NT2/D1 (cell line): ENCODE results near the gene PMIS2.
"Not testable (repeated sequence)": the region's sequence is repeated elsewhere in the genome, so short reads cannot be mapped to it uniquely, and the experiment has no call there.

Experiments used
- YY1 ChIP-seq: IDR thresholded peaks from 2 replicates; pipeline ENCODE4 v1.6.1; 2011; ENCODE audit not compliant: insufficient read length, insufficient read depth
- ZNF274 ChIP-seq: IDR thresholded peaks from 2 replicates; pipeline ENCODE4 v1.6.1; 2011; ENCODE audit warnings: mild to moderate bottlenecking, low read depth, low read length

DNA sequence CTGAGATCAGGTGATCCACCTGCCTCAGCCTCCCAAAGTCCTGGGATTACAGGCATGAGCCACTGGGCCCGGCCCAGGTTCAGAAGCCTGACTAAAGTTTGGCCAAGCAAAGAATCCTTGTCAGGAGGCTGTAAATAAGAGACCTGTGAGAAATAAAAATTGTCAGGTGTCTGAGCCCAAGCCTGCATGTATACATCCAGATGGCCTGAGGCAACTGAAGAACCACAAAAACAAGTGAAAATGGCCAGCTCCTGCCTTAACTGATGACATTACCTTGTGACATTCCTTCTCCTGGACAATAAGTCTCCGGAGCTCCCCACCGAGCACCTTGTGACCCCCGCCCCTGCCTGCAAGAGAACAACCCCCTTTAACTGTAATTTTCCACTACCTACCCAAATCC, 18.5 kb downstream of the PMIS2 start:
- not testable (repeated sequence) for TF ChIP-seq ZNF274, YY1
